Renal cortex interstitium (tissue), 11 donors: ENCODE data around the gene B4GALT6. TPM values are rescaled to one million over a fixed set of nuclear protein-coding genes. Genes with fewer than 3 reads are reported as not detected.
A peak's percentile ranks its signal among the peaks of the same experiment; 100 is the strongest.

Experiments used
- DNase-seq, 11 donors: peaks; one replicate each; pipeline ENCODE4 v3.0.0-alpha.2; 2013; ENCODE audit warnings: low read depth in 9 of 11, low spot score in 4 of 11; ENCODE audit errors: extremely low read depth in 1 of 11
- polyA plus RNA-seq, 3 donors: library from polyadenylated mRNA; unstranded; fragments of 120-200 nt; gene quantifications; one replicate each; pipeline ENCODE4 v1.2.1, GENCODE V29; 2013; ENCODE audit not compliant: insufficient read length in 3 of 3

B4GALT6 gene
- polyA plus RNA-seq, 3 donors, result 14.5 to 19.2 (median 16.1) TPM

DNA sequence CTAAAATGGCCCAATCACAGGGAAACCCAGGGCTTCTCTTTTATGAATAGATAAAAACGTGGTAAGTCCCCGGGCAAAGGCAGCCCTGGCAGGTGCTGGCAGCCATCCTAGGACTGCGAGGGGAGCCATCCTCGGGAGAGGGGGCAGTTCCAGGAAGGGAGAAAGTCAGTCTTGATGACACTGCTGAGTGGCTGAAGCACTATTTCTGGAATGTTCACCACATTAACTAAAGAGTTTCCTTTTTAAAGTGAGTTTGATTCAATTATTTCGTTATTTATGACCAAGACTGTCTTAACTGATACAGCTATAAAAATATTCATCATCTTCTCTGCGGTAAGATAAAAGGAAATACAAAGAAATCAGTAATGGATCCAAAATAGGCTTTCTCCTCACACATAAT lies 72.3 kb downstream of the B4GALT6 start:
- no peak for DNase-seq

DNA sequence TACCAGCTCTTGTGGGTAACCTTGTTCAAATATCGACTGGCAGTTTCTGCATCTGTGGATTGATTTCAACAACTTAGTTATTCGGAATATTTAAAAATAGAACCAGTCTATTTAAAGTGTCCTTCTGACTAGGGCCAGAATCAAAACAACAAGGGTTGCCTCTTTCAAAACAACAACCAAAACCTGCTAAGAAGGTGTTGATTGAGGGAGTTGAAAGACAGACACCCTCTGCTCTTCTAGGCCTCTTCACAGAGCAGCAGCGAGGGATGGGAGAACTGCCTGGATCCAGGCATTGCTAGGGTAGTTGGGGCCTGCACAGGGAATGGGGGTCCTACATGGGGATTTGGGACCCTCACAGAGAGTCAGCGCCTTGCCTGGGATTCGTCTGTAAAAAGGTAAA lies 72.9 kb downstream of the B4GALT6 start:
- no peak for DNase-seq

GRCh38 chr18:31610286-31611205 lies 73.8 kb downstream of the B4GALT6 start:
- peak in 1 of 11 donors; percentile 27 for DNase-seq

- no peak for DNase-seq
Measured at GRCh38 chr18:31609886-31610285, 74.5 kb downstream of the B4GALT6 start.

DNA sequence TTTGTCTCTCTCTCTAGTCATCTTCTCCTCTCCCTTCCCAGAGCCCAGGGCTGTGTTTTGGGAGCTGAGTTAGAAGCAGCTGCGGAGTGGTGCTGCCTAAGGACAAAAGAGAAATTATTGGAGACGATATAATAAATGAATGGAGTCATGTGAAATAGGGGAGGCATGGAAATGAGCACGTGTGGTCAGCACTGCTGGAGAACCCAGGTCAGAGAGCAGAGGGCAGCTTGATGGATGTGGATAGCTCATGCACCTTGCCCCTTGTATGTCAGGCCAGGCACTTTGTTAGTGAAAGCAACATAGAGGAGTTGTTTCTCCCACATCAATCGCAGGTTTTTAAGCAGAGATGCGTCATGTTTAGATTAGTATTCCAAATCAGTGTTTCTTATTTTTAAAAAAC lies 77.0 kb downstream of the B4GALT6 start:
- DNase-seq, result no peak

GRCh38 chr18:31606265-31606664 lies 78.1 kb downstream of the B4GALT6 start:
- no peak for DNase-seq

- no peak for DNase-seq
Measured at GRCh38 chr18:31603315-31603714, 81.1 kb downstream of the B4GALT6 start.

- DNase-seq, result no peak
Measured at GRCh38 chr18:31598021-31598805, 86.2 kb downstream of the B4GALT6 start.

- DNase-seq, result no peak
Measured at GRCh38 chr18:31596081-31596872, 88.1 kb downstream of the B4GALT6 start.

DNA sequence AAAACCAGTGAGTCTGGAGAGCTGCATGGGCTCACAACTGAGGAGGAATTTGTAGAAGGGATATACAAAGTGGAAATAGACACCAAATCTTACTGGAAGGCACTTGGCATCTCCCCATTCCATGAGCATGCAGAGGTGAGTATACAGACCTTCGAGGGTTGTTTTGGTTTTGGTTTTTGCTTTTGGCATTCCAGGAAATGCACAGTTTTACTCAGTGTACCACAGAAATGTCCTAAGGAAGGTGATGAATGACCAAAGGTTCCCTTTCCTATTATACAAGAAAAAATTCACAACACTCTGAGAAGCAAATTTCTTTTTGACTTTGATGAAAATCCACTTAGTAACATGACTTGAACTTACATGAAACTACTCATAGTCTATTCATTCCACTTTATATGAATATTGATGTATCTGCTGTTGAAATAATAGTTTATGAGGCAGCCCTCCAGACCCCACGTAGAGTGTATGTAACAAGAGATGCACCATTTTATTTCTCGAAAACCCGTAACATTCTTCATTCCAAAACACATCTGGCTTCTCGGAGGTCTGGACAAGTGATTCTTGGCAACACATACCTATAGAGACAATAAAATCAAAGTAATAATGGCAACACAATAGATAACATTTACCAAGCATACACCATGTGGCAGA lies 89.1 kb downstream of the B4GALT6 start:
- no peak for DNase-seq

- DNase-seq, result no peak
Measured at GRCh38 chr18:31592506-31593157, 91.7 kb downstream of the B4GALT6 start.

GRCh38 chr18:31591628-31592027 lies 92.8 kb downstream of the B4GALT6 start, which contains the start of gene TTR:
Gene TTR (plus strand): TSS chr18:31591877. CDS start chr18:31591903, 26 bp downstream.
- DNase-seq, result no peak

DNA sequence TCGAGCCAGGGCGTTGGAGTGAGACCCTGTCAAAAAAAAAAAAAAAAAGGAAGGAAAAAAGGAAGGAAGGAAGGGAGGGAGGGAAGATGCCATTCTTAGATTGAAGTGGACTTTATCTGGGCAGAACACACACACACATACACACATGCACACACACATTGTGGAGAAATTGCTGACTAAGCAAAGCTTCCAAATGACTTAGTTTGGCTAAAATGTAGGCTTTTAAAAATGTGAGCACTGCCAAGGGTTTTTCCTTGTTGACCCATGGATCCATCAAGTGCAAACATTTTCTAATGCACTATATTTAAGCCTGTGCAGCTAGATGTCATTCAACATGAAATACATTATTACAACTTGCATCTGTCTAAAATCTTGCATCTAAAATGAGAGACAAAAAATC lies 93.3 kb downstream of the B4GALT6 start:
- DNase-seq, result no peak

DNA sequence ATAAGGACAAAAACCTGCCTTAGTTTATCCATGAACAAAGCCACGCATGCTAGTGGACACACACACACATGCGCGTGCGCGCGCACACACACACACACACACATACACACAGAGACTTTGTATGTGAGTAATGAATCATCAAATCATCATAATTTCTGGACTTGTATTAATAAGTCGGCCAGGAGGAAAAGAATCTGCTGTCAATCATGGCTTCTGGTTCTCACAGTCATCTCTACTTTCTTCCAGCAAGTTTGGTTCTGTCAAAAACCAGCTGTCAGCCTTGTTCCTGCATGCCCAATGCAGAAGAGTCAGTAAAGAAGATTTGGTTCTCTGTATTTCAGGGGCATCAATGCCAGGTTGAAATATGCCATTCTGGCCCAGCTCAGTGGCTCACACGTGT lies 93.8 kb downstream of the B4GALT6 start:
- DNase-seq, result no peak

DNA sequence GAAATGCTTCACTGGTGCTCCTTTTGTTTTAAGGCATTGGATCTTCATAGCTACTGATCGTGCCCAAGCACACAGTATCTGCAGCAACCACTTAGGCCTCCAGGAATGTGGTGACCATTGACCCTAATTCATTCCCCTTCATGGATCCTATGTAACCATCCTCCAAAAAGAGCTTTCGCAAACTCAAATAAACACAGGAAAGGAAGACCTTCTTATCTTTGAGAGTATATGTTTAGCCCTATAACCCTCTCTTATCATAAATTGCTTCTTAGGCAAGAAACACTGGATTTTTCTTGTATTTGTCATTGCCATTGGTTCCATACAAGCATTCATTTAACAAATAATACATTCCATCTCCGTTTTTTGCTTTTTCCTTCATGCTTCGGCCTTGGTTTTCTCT lies 96.9 kb downstream of the B4GALT6 start:
- DNase-seq, result no peak

GRCh38 chr18:31586616-31587015 lies 97.8 kb downstream of the B4GALT6 start:
- DNase-seq, result no peak

- DNase-seq, result no peak
Measured at GRCh38 chr18:31585991-31586390, 98.4 kb downstream of the B4GALT6 start.

DNA sequence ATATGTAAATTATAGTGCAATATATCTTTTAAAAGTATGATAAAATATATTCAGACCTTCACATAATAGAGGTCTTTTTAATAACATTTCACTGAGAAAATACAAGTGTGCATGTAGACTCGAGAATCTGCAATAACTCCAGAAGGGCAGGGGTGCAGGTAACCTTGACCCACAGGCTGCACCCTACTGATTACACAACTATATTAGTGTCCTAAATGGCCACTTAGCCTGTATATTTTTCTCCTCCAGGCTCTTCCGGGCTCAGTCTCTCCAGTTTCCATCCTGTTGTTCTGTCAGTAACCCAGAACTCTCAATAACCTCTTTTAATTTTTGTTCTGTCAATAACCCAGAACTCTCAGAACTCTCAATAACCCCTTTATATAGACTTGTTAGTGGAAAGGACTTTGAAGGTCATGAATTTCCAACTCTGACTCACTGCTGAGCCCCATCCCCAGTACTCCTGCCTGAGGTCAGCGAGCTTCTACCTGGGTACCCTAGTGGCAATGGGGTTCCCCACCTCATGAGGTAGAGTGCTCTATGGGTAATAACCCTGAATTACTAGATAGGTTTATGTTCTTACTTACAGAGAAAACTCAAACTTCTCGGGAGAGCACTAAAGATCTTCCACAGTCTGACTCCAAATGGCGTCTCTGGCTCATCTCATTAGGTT lies 101.1 kb downstream of the B4GALT6 start:
- DNase-seq, result no peak
